Breast epithelium (tissue), 4 donors: ENCODE data around the gene FBXO22. TPM values are rescaled to one million over a fixed set of nuclear protein-coding genes. Genes with fewer than 3 reads are reported as not detected.

Experiments
- DNase-seq, 2 donors: peaks; one replicate each; pipeline ENCODE4 v3.0.0-alpha.2; 2019; ENCODE audit warnings: low spot score in 2 of 2
- H3K27ac ChIP-seq, 2 donors: fragments of 200-600 bp; sonication (generic) in 1 of 2; one replicate each; pipeline ENCODE4 v1.5.1; 2016 to 2019; ENCODE audit warnings: mild to moderate bottlenecking in 1 of 2
- H3K27me3 ChIP-seq, 2 donors: fragments of 200-600 bp; sonication (generic) in 1 of 2; one replicate each; pipeline versions ENCODE4 v1.5.1 to v1.6.0; 2017 to 2019; ENCODE audit warnings: control low read depth in 1 of 2, mild to moderate bottlenecking in 1 of 2
- H3K36me3 ChIP-seq: fragments of 200-600 bp; one replicate; pipeline ENCODE4 v1.5.1; 2019
- H3K4me1 ChIP-seq, 2 donors: fragments of 200-600 bp; sonication (generic); one replicate each; pipeline ENCODE4 v1.5.1; 2016 to 2019; ENCODE audit warnings: control low read depth in 1 of 2
- H3K4me3 ChIP-seq, 3 donors: fragments of 200-600 bp; sonication (generic); 1 replicate in 2 of 3; 2 replicates in 1 of 3; pipeline ENCODE4 v1.5.1; 2016 to 2019; ENCODE audit warnings: mild to moderate bottlenecking in 3 of 3, moderate library complexity in 2 of 3
- H3K9me3 ChIP-seq, 2 donors: fragments of 200-600 bp; sonication (generic) in 1 of 2; one replicate each; pipeline ENCODE4 v1.5.1; 2016 to 2019; ENCODE audit warnings: control low read depth in 1 of 2
- POLR2A ChIP-seq: fragments of 450-650 bp; IDR thresholded peaks from one replicate; pipeline ENCODE4 v1.6.1; 2016; ENCODE audit warnings: antibody characterized with exemption, mild to moderate bottlenecking, moderate library complexity
- POLR2AphosphoS5 ChIP-seq, 3 donors: sonication (generic); formaldehyde crosslinking; IDR thresholded peaks; one replicate each; pipeline ENCODE4 v1.6.1; 2017; ENCODE audit warnings: antibody characterized with exemption in 3 of 3
- intact Hi-C: fragments of 100-400 bp; cut with DNase I; formaldehyde crosslinking; loops from one replicate; pipeline ENCODE4 v1.15.1; 2023; ENCODE audit warnings: low total_unique reads
- total RNA-seq, 3 donors: library from RNA; depleted of rRNA; stranded (reverse); fragments of >200 nt; gene quantifications; one replicate each; pipeline ENCODE4 v1.1.0, GENCODE V29; 2016
- TF ChIP-seq, protein P1 (sequence below), 3 donors: fragments of 450-650 bp; IDR thresholded peaks; one replicate each; pipeline ENCODE4 v1.5.1; 2016 to 2017; ENCODE audit warnings: antibody characterized with exemption in 3 of 3, mild to moderate bottlenecking in 3 of 3, moderate library complexity in 3 of 3

The FBXO22 gene
- total RNA-seq, 3 donors from 2014 or later = 12.8 to 25.3 (median 24.6) TPM

GRCh38 chr15:75947092-75947491, 43.4 kb downstream of the FBXO22 start:
- no peaks in the 10 kb centered on the region for H3K27me3 ChIP-seq
- DNase-seq = no peak
- intact Hi-C loops = no loop called here
- no peaks in the 10 kb centered on the region for H3K9me3 ChIP-seq
- H3K4me3 ChIP-seq = no peak overlapping the region
- no peaks in the 10 kb centered on the region for H3K4me1 ChIP-seq
- H3K27ac ChIP-seq = no peak overlapping the region
- TF ChIP-seq, protein P1, sequence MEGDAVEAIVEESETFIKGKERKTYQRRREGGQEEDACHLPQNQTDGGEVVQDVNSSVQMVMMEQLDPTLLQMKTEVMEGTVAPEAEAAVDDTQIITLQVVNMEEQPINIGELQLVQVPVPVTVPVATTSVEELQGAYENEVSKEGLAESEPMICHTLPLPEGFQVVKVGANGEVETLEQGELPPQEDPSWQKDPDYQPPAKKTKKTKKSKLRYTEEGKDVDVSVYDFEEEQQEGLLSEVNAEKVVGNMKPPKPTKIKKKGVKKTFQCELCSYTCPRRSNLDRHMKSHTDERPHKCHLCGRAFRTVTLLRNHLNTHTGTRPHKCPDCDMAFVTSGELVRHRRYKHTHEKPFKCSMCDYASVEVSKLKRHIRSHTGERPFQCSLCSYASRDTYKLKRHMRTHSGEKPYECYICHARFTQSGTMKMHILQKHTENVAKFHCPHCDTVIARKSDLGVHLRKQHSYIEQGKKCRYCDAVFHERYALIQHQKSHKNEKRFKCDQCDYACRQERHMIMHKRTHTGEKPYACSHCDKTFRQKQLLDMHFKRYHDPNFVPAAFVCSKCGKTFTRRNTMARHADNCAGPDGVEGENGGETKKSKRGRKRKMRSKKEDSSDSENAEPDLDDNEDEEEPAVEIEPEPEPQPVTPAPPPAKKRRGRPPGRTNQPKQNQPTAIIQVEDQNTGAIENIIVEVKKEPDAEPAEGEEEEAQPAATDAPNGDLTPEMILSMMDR (IDR thresholded peaks at IDR 0.05) = no peak
- TF ChIP-seq POLR2AphosphoS5 (IDR thresholded peaks at IDR 0.05) (no peak), POLR2A (no peak)
- H3K36me3 ChIP-seq = no peaks in the 10 kb centered on the region

- no peaks in the 10 kb centered on the region for H3K9me3 ChIP-seq
- no peaks in the 10 kb centered on the region for H3K36me3 ChIP-seq
- TF ChIP-seq, protein P1 (IDR thresholded peaks at IDR 0.05) = no peak
- DNase-seq = no peak
- no peak overlapping the region for H3K27ac ChIP-seq
- intact Hi-C loops = no loop called here
- H3K4me3 ChIP-seq = no peak overlapping the region
- H3K4me1 ChIP-seq = no peaks in the 10 kb centered on the region
- H3K27me3 ChIP-seq = no peaks in the 10 kb centered on the region
Measured at GRCh38 chr15:75948761-75949296, 45.2 kb downstream of the FBXO22 start.

- Histone ChIP-seq H3K27me3 (no peaks in the 10 kb centered on the region), H3K36me3 (no peaks in the 10 kb centered on the region), H3K4me3 (no peak overlapping the region), H3K4me1 (no peaks in the 10 kb centered on the region), H3K9me3 (no peaks in the 10 kb centered on the region), H3K27ac (no peak overlapping the region)
- DNase-seq = no peak
- TF ChIP-seq, protein P1 (IDR thresholded peaks at IDR 0.05) = no peak
- TF ChIP-seq POLR2AphosphoS5 (IDR thresholded peaks at IDR 0.05) = no peak
- no peak for TF ChIP-seq POLR2A
- intact Hi-C loops = no loop called here
Measured at GRCh38 chr15:75952525-75952924, 48.8 kb downstream of the FBXO22 start.

- H3K27me3 ChIP-seq = no peaks in the 10 kb centered on the region
- TF ChIP-seq POLR2AphosphoS5 (IDR thresholded peaks at IDR 0.05) (no peak), POLR2A (no peak)
- TF ChIP-seq, protein P1 (IDR thresholded peaks at IDR 0.05) = no peak
- H3K4me1 ChIP-seq = no peaks in the 10 kb centered on the region
- no peak for DNase-seq
- no peak overlapping the region for H3K4me3 ChIP-seq
- no peaks in the 10 kb centered on the region for H3K9me3 ChIP-seq
- no peaks in the 10 kb centered on the region for H3K36me3 ChIP-seq
- intact Hi-C loops = no loop called here
- no peak overlapping the region for H3K27ac ChIP-seq
Measured at GRCh38 chr15:75955720-75956119, 52.0 kb downstream of the FBXO22 start.

DNA sequence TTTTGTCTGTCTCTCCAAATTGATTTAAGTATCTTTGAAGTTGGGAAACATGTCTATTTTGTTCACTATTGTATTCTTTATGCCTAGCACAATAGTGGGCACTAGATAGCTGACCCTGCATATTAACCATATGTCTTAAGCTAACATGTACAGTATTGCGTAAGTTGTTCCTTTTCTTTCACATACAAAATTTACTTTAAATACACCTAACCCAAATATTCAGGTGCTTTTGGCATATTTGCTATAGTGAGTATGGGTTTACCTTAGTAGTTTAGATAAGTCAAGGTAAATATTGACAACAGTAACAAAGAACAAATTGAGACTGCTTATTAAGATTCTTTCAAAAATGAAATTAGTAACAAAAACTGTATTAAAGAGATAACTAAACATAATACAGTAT, 57.7 kb downstream of the FBXO22 start:
- Histone ChIP-seq H3K9me3 (no peaks in the 10 kb centered on the region), H3K4me1 (no peaks in the 10 kb centered on the region), H3K36me3 (no peaks in the 10 kb centered on the region), H3K4me3 (no peak overlapping the region), H3K27ac (no peak overlapping the region), H3K27me3 (no peaks in the 10 kb centered on the region)
- TF ChIP-seq, protein P1 (IDR thresholded peaks at IDR 0.05) = no peak
- TF ChIP-seq POLR2A (no peak), POLR2AphosphoS5 (IDR thresholded peaks at IDR 0.05) (no peak)
- no peak for DNase-seq
- intact Hi-C loops = no loop called here
